Fibroblast of mammary gland (primary cell): ENCODE measurements around the gene DOK4.

Source experiments
- DNase-seq: peaks from one replicate; pipeline ENCODE4 v3.0.0-alpha.2; 2010; ENCODE audit warnings: low read depth
- H3K4me3 ChIP-seq: 2 replicates; pipeline ENCODE4 v1.5.1; 2011; ENCODE audit warnings: low read depth, mild to moderate bottlenecking, low read length, moderate library complexity; ENCODE audit not compliant: control insufficient read depth
- TF ChIP-seq, protein P1 (sequence below): conservative IDR thresholded peaks from 2 replicates; pipeline ENCODE4 v1.5.1; 2011; ENCODE audit warnings: low read depth, low read length, inconsistent platforms; ENCODE audit not compliant: control insufficient read depth, insufficient read depth

Gene DOK4

GRCh38 chr16:57426356-57426755, 59.9 kb downstream of the DOK4 start:
- H3K4me3 ChIP-seq: no peak overlapping the region
- TF ChIP-seq, protein P1, sequence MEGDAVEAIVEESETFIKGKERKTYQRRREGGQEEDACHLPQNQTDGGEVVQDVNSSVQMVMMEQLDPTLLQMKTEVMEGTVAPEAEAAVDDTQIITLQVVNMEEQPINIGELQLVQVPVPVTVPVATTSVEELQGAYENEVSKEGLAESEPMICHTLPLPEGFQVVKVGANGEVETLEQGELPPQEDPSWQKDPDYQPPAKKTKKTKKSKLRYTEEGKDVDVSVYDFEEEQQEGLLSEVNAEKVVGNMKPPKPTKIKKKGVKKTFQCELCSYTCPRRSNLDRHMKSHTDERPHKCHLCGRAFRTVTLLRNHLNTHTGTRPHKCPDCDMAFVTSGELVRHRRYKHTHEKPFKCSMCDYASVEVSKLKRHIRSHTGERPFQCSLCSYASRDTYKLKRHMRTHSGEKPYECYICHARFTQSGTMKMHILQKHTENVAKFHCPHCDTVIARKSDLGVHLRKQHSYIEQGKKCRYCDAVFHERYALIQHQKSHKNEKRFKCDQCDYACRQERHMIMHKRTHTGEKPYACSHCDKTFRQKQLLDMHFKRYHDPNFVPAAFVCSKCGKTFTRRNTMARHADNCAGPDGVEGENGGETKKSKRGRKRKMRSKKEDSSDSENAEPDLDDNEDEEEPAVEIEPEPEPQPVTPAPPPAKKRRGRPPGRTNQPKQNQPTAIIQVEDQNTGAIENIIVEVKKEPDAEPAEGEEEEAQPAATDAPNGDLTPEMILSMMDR: no peak
- DNase-seq: no peak

DNA sequence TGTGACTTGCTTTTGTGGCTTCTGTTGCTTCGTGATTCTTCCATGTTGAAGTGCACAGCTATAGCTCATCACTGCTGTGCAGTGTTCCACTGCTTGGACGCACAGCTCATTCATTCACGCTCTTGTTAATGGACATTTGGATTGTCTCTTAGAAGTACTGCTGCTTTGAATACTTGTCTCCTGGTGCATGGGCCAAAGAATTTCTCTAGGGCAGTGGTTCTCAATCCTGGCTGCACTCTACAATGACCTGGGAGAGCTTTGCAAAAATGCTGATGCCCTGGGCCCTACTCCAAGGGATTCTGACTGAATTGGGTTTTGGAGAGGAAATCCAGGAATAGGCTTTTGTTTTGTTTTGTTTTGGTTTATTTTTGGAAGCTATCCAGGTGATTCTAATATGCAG, 61.7 kb downstream of the DOK4 start:
- TF ChIP-seq, protein P1: no peak
- no peak for DNase-seq

DNA sequence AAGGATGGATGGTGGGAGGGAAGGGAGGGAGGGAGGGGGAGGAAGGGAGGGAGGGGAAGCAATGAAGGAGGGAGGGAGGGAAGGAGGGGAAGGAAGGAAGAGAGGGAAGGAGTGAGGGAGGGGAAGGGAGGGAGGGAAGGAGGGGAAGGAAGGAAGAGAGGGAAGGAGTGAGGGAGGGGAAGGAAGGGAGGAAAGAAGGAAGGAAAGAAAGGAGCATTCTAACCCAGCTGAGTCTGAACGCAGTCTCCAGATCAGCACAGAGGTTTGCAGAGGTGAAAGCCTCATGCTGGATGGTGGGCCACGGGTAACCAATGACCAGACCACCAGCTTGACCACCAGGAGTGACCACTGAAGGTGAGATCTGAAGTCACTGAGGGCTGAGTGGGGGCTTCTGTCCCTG, 63.1 kb downstream of the DOK4 start:
- TF ChIP-seq, protein P1: no peak
- DNase-seq: no peak
- no peak overlapping the region for H3K4me3 ChIP-seq

More for the DNA sequence above, 61.7 kb downstream of the DOK4 start:
- H3K4me3 ChIP-seq: no peak overlapping the region

DNA sequence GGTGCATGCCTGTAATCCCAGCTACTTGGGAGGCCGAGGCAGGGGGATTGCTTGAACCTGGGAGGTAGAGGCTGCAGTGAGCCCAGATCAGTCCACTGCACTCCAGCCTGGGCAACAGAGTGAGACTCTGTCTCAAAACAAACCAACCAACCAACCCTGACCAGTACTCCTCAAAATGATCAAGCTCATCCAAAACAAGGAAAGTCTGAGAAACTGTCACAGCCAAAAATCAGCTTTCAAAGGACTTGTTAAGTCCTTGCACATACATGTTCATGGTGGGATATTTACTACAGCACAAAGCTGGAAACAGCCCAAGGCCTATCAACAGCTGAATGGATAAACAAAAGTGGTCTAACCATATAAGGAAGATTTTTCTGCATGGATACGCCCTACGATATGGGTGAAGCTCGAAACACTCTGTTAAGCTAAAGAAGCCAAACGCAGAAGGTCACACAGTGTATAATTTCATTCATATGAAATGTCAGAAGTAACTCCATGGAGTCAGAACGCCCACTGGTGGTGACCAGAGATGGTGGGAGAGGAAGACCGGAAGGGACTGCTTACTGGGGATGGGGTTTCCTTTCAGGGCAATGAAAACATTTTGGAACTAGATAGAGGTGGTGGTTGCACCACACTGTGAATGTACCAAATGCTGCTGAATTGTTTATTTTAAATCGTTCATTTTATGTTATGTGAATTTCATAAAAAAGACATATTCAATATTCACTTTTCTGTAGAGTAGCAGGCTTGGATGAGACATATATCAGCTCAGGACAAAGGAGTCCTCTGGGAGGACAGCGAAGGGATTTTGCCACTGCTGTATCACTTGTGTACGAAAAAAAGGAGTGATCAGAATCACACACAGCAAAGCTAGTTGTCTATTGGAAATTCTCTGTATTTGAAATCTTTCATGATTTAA, 64.0 kb downstream of the DOK4 start:
- DNase-seq: peak; percentile 65
- no peak overlapping the region for H3K4me3 ChIP-seq
- TF ChIP-seq, protein P1: peak; percentile 90
